ENCODE data around the gene SULT4A1.

The SULT4A1 gene

GRCh38 chr22:43796567-43796966 lies 65.7 kb downstream of the SULT4A1 start:
- no peak for FAIRE-seq

- FAIRE-seq = no peak
These were observed 67.0 kb downstream of the SULT4A1 start for GRCh38 chr22:43795320-43795719.

GRCh38 chr22:43792905-43793304 lies 69.4 kb downstream of the SULT4A1 start:
- no peak for FAIRE-seq

GRCh38 chr22:43789452-43789851 lies 72.9 kb downstream of the SULT4A1 start:
- FAIRE-seq = no peak

GRCh38 chr22:43783777-43784176 lies 78.5 kb downstream of the SULT4A1 start:
- FAIRE-seq = no peak

- no peak for FAIRE-seq
These were observed 79.9 kb downstream of the SULT4A1 start for GRCh38 chr22:43782448-43782847.

- FAIRE-seq = no peak
These were observed 85.0 kb downstream of the SULT4A1 start for GRCh38 chr22:43777286-43777685.

GRCh38 chr22:43776081-43776670 lies 86.1 kb downstream of the SULT4A1 start:
- no peak for FAIRE-seq
